Endodermal cell (in vitro differentiated cells): Measurements from ENCODE around the gene RIBC2. TPM values are rescaled to one million over a fixed set of nuclear protein-coding genes. Genes with fewer than 3 reads are reported as not detected.

Experiments used
- DNase-seq: peaks from one replicate; pipeline ENCODE4 v3.0.0-alpha.2; 2017
- H3K27ac ChIP-seq: 2 replicates; pipeline ENCODE4 v1.5.1; 2013; ENCODE audit warnings: mild to moderate bottlenecking, low read depth, low read length, moderate library complexity
- H3K27me3 ChIP-seq: 2 replicates; pipeline ENCODE4 v1.6.1; 2013; ENCODE audit warnings: mild to moderate bottlenecking, low read length, moderate library complexity; ENCODE audit not compliant: insufficient read depth, control insufficient read depth, poor library complexity, severe bottlenecking
- H3K36me3 ChIP-seq: 2 replicates; pipeline ENCODE4 v1.7.0; 2013; ENCODE audit warnings: mild to moderate bottlenecking, low read length, moderate library complexity; ENCODE audit not compliant: control insufficient read depth, insufficient read depth
- H3K4me1 ChIP-seq: one replicate; pipeline ENCODE4 v1.7.0; 2013; ENCODE audit warnings: low read length; ENCODE audit not compliant: control insufficient read depth, insufficient read depth
- H3K4me3 ChIP-seq: 2 replicates; pipeline ENCODE4 v1.5.1; 2013; ENCODE audit warnings: mild to moderate bottlenecking, low read length, moderate library complexity
- H3K9ac ChIP-seq: 2 replicates; pipeline ENCODE4 v1.6.1; 2013; ENCODE audit warnings: mild to moderate bottlenecking, low read length, moderate library complexity; ENCODE audit not compliant: poor library complexity, severe bottlenecking; ENCODE audit errors: extremely low read depth
- H3K9me3 ChIP-seq: 2 replicates; pipeline ENCODE4 v1.6.1; 2013; ENCODE audit warnings: mild to moderate bottlenecking, low read length, moderate library complexity; ENCODE audit not compliant: control insufficient read depth
- H3K27ac Mint-ChIP-seq: 2 replicates; pipeline ENCODE4 v1.8.0; 2020; ENCODE audit warnings: mixed read lengths
- H3K27me3 Mint-ChIP-seq: 2 replicates; pipeline ENCODE4 v1.8.0; 2021; ENCODE audit warnings: mild to moderate bottlenecking, mixed read lengths; ENCODE audit not compliant: insufficient read depth
- H3K36me3 Mint-ChIP-seq: 2 replicates; pipeline ENCODE4 v1.8.0; 2020; ENCODE audit warnings: low read depth, mixed read lengths
- H3K4me1 Mint-ChIP-seq: 2 replicates; pipeline ENCODE4 v1.8.0; 2020; ENCODE audit warnings: mixed read lengths
- H3K4me3 Mint-ChIP-seq: 2 replicates; pipeline ENCODE4 v1.8.0; 2020; ENCODE audit warnings: mild to moderate bottlenecking, moderate library complexity, mixed read lengths
- H3K9me3 Mint-ChIP-seq: 2 replicates; pipeline ENCODE4 v1.8.0; 2020; ENCODE audit warnings: mild to moderate bottlenecking, mixed read lengths
- WGBS, 2 experiments: methylation state at CpG; one replicate each; pipeline versions ENCODE4 v1.1.5 to v1.1.7; 2013; ENCODE audit warnings: missing lambda C conversion rate in 2 of 2, mixed read lengths in 1 of 2; ENCODE audit not compliant: insufficient coverage in 1 of 2, insufficient read length in 1 of 2; 5-methylcytosine and 5-hydroxymethylcytosine counted together
- total RNA-seq, 2 donors: library from RNA; stranded (reverse); fragmentation: NEBNext Ultra II Directional in 1 of 2; extraction: Animal tissue kit (Norgen Biotek cat#: 25700) in 1 of 2; gene quantifications; 2 replicates in 1 of 2; 3 replicates in 1 of 2; pipeline ENCODE4 v1.2.1, GENCODE V29; 2021
- TF ChIP-seq, protein P1 (sequence below): fragments of 200-600 bp; sonication (generic); conservative IDR thresholded peaks from 2 replicates; pipeline ENCODE4 v1.5.0; 2021; ENCODE audit warnings: antibody characterized with exemption, mild to moderate bottlenecking

Gene RIBC2
- total RNA-seq, 2 donors from 2014 or later: 10.6 to 15.2 TPM

DNA sequence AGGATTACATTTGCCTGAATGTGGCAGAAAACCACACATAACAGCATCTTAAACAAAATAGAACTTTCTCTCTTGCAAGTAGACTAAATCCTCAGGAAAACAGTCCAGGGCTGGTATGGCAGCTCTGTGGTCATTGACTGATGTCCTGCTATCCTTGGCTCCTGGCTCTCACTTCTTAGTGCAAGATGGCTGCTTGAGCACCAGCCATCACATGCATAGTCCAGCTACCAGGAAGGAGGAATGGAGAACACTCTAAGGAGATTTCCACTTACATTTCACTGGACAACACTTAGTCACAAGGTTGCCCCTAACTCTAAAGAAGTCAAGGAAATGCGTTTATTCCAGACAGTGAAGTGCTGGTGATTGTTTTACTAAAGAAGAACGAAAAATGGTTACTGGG is 13.6 kb downstream of the RIBC2 start:
- H3K9me3 Mint-ChIP-seq: peaks cover 3% of the 10 kb centered on the region
- WGBS, 2 experiments: 75 to 80% methylated on average over 2 of the region's 2 CpGs
- H3K36me3 Mint-ChIP-seq: peaks cover 8% of the 10 kb centered on the region
- peaks cover 3% of the 10 kb centered on the region for H3K27me3 Mint-ChIP-seq
- no peaks in the 10 kb centered on the region for H3K4me1 ChIP-seq
- H3K27ac ChIP-seq: no peak overlapping the region
- no peak overlapping the region for H3K27ac Mint-ChIP-seq
- H3K9ac ChIP-seq: no peak overlapping the region
- H3K4me3 ChIP-seq: no peak overlapping the region
- H3K4me3 Mint-ChIP-seq: no peak overlapping the region
- H3K36me3 ChIP-seq: no peaks in the 10 kb centered on the region
- no peaks in the 10 kb centered on the region for H3K4me1 Mint-ChIP-seq
- H3K27me3 ChIP-seq: no peaks in the 10 kb centered on the region
- no peak for DNase-seq
- H3K9me3 ChIP-seq: no peaks in the 10 kb centered on the region
- TF ChIP-seq, protein P1, sequence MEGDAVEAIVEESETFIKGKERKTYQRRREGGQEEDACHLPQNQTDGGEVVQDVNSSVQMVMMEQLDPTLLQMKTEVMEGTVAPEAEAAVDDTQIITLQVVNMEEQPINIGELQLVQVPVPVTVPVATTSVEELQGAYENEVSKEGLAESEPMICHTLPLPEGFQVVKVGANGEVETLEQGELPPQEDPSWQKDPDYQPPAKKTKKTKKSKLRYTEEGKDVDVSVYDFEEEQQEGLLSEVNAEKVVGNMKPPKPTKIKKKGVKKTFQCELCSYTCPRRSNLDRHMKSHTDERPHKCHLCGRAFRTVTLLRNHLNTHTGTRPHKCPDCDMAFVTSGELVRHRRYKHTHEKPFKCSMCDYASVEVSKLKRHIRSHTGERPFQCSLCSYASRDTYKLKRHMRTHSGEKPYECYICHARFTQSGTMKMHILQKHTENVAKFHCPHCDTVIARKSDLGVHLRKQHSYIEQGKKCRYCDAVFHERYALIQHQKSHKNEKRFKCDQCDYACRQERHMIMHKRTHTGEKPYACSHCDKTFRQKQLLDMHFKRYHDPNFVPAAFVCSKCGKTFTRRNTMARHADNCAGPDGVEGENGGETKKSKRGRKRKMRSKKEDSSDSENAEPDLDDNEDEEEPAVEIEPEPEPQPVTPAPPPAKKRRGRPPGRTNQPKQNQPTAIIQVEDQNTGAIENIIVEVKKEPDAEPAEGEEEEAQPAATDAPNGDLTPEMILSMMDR: no peak

DNA sequence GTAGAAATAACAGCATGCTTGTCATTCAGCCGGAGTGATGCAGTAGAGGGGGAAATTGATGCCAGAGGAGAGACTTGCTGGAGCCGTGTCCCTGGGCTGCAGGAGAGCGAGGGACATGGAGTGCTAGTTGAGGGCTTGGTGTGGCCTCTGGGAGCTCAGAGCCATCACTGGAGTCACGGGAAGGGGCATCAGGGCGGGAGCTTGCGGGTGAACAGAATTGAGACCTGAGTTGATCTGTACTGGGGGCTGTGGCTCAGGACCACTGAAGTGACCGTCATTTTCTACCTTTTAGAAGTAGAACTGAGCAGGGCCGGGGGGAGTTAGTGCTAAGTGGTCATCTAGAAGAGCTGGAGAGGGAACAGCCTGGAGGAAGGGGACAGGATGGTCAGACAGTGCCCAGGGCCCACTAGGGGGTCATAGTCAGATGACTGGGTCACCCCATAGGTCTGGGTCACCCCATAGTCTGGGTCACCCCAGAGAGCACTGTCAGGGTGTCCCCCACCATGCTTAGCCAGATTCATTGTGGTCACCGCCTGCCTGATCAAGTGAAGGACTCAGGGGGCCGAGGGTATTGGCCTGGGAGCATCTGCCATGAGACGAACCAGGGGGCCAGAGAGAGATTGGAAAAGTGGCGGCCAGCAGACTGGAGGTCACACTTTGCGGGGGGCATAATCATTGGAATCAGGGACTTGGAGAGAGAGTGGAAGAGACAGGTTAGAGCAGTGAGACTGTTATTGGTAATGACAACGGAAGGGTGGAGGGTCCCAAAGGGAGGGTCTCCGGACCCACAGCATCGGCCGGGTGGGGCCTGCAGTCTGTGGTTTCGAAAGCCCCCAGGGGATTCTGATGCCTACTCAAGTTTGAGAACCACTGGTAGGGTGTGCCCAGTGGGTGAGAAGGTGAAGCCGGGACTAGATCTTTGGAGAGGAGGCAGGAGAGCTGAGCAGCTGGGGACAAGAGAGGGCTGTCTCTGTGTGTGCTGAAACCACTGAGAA is 15.2 kb downstream of the RIBC2 start:
- Histone ChIP-seq H3K27ac (no peak overlapping the region), H3K9ac (no peak overlapping the region), H3K27me3 (no peaks in the 10 kb centered on the region), H3K9me3 (no peaks in the 10 kb centered on the region), H3K36me3 (no peaks in the 10 kb centered on the region), H3K4me3 (no peak overlapping the region), H3K4me1 (no peaks in the 10 kb centered on the region)
- Mint-ChIP-seq H3K27ac (no peak overlapping the region), H3K27me3 (peaks cover 3% of the 10 kb centered on the region), H3K4me1 (no peaks in the 10 kb centered on the region), H3K4me3 (no peak overlapping the region), H3K36me3 (peaks cover 8% of the 10 kb centered on the region), H3K9me3 (peaks cover 3% of the 10 kb centered on the region)
- DNase-seq: no peak
- 92% methylated on average over 14 to 19 of the region's 19 CpGs for WGBS, 2 experiments
- TF ChIP-seq, protein P1: no peak

- no peak for DNase-seq
- Histone ChIP-seq H3K9me3 (no peaks in the 10 kb centered on the region), H3K4me1 (no peaks in the 10 kb centered on the region), H3K9ac (no peak overlapping the region), H3K27me3 (no peaks in the 10 kb centered on the region), H3K36me3 (no peaks in the 10 kb centered on the region), H3K27ac (no peak overlapping the region), H3K4me3 (no peak overlapping the region)
- peaks cover 3% of the 10 kb centered on the region for H3K9me3 Mint-ChIP-seq
- TF ChIP-seq, protein P1: no peak
- WGBS, 2 experiments: 88 to 92% methylated on average over 4 to 10 of the region's 10 CpGs
- H3K27me3 Mint-ChIP-seq: peaks cover 3% of the 10 kb centered on the region
- peaks cover 8% of the 10 kb centered on the region for H3K36me3 Mint-ChIP-seq
- no peaks in the 10 kb centered on the region for H3K4me1 Mint-ChIP-seq
- no peak overlapping the region for H3K4me3 Mint-ChIP-seq
- no peak overlapping the region for H3K27ac Mint-ChIP-seq
Observed at GRCh38 chr22:45429424-45429823, 15.9 kb downstream of the RIBC2 start.
